HG03280 (cell line): ENCODE results near the gene AAK1.
"Not testable (repeated sequence)": the region's sequence is repeated elsewhere in the genome, so short reads cannot be mapped to it uniquely, and the experiment has no call there.

Source experiments
- ATAC-seq: cut with Tn5 transposase; IDR thresholded peaks from one replicate; pipeline ENCODE4 v1.9.1; 2021; ENCODE audit warnings: mild to moderate bottlenecking, moderate library complexity; ENCODE audit not compliant: unreplicated experiment

AAK1 gene

GRCh38 chr2:69461404-69461803 lies 182.1 kb downstream of the AAK1 start:
- no peak for ATAC-seq

- ATAC-seq: no peak
These were observed 183.6 kb downstream of the AAK1 start for GRCh38 chr2:69459936-69460335.

- no peak for ATAC-seq
These were observed 186.5 kb downstream of the AAK1 start for GRCh38 chr2:69456950-69457445.

- ATAC-seq: no peak
These were observed 187.4 kb downstream of the AAK1 start for GRCh38 chr2:69456154-69456553.

GRCh38 chr2:69454976-69455375 lies 188.6 kb downstream of the AAK1 start:
- no peak for ATAC-seq

GRCh38 chr2:69453475-69454129 lies 189.9 kb downstream of the AAK1 start:
- peak; percentile 89 for ATAC-seq

- no peak for ATAC-seq
These were observed 190.9 kb downstream of the AAK1 start for GRCh38 chr2:69452687-69453086.

- no peak for ATAC-seq
These were observed 192.7 kb downstream of the AAK1 start for GRCh38 chr2:69450735-69451416.

GRCh38 chr2:69449906-69450305 lies 193.6 kb downstream of the AAK1 start:
- ATAC-seq: no peak

GRCh38 chr2:69443673-69444072 lies 199.9 kb downstream of the AAK1 start:
- ATAC-seq: not testable (repeated sequence)

GRCh38 chr2:69439499-69439898 lies 204.0 kb downstream of the AAK1 start:
- not testable (repeated sequence) for ATAC-seq

GRCh38 chr2:69438580-69438979 lies 205.0 kb downstream of the AAK1 start:
- ATAC-seq: no peak

GRCh38 chr2:69437751-69438154 lies 205.8 kb downstream of the AAK1 start:
- ATAC-seq: peak; percentile 2

GRCh38 chr2:69436938-69437750 lies 206.4 kb downstream of the AAK1 start, which contains the start of gene NFU1:
NFU1 (minus strand) TSS chr2:69437435; CDS start chr2:69437422, 13 bp downstream.
- peak; percentile 95 for ATAC-seq

- ATAC-seq: peak; percentile 2
These were observed 207.0 kb downstream of the AAK1 start for GRCh38 chr2:69436596-69436937.

GRCh38 chr2:69434753-69435152 lies 208.8 kb downstream of the AAK1 start:
- ATAC-seq: no peak

GRCh38 chr2:69429491-69430183 lies 213.9 kb downstream of the AAK1 start:
- ATAC-seq: no peak

- no peak for ATAC-seq
These were observed 214.6 kb downstream of the AAK1 start for GRCh38 chr2:69428981-69429380.

GRCh38 chr2:69424419-69424818 lies 219.1 kb downstream of the AAK1 start:
- ATAC-seq: no peak

- no peak for ATAC-seq
These were observed 221.3 kb downstream of the AAK1 start for GRCh38 chr2:69422198-69422597.

GRCh38 chr2:69419111-69419510 lies 224.4 kb downstream of the AAK1 start:
- ATAC-seq: not testable (repeated sequence)
